IPS DF 4.7 (cell line): ENCODE measurements around the gene ZNF439.
A peak's percentile ranks its signal among the peaks of the same experiment; 100 is the strongest.
"Not testable (repeated sequence)": the region's sequence is repeated elsewhere in the genome, so short reads cannot be mapped to it uniquely, and the experiment has no call there.

ENCODE experiments used
- DNase-seq: peaks from one replicate; pipeline ENCODE4 v3.0.0-alpha.2; 2013; ENCODE audit warnings: low spot score; ENCODE audit errors: extremely low read depth

The ZNF439 gene

GRCh38 chr19:11868188-11868587, 19.7 kb downstream of the ZNF439 start:
- DNase-seq, result no peak

- DNase-seq, result no peak
Measured at GRCh38 chr19:11872624-11873023, 24.1 kb downstream of the ZNF439 start.

DNA sequence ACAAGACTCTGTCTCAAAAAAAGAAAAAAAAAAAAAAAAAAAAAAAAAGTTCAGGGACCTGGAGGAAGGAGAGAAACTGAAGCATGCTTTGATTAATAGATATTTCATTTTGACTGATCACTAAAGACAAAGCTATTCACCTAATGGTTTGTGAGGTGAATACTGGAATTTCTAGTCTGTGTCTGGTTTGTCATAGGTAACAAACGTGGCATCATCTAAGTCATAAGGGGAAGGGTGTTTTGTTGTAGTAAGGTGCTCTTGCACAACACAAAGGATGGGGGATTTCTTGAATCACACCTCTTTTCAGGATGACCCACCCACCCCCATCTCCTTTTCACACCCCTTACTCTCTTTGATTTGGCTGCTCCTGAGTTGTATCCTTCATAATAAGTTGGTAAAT, 25.2 kb downstream of the ZNF439 start:
- DNase-seq, result no peak

DNA sequence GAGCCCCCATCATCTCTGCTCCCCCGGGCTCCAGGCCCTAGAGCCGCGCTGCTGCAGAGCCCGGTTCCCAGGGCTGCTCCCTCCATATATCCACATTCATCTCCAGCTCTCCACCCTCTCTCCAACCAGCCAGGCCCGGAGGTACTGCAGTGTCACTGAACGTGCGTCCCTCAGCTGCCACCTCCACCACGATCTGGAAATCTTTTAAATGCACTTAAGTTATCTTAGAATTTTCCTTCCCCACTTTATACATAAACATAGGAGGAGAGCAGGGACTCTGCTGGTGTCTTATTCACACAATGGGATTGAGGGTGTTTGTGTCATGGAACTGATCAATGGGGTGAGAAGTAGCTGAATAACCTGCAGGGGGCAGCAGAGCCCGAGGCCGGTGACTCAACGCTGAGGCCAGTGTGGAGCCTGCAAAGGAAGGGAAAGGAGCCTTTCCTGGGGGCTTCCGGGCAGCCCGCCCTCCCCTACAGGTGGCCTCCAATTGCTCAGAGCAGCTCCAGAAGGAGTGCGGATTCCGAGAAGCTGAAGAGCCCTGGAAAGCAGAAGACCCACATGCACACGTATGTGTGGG, 31.3 kb downstream of the ZNF439 start:
- DNase-seq, result not testable (repeated sequence)

- DNase-seq, result no peak
Measured at GRCh38 chr19:11880598-11880997, 32.1 kb downstream of the ZNF439 start.

DNA sequence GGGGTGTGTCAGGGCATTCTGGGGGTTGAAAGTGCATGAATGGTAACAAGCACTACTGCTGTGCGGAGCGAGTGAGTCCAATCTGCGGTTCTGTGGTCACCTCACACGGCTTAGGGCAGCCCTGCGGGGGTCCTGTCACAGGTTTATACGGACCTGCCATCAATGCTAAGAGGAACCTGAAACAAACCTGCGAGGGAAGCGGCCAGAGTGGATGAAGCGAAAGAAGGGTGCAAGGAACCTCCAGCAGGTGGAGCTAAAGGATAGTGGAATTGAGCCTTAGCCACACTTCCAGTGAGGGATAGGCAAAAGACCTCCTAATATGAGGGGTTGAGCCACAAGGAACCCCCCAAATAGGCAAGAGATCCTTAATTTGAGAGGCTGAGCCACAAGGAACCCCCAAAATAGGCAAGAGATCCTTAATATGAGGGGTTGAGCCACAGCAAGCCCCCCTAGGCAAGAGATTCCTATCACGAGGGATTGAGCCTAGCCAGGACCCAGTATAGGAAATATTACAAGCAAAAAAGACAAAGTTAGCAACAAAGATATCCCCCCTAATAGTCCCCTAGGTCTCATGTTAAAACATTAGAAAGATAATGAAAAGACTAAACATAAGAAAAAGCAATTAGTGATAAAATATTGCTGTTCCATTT, 32.8 kb downstream of the ZNF439 start:
- no peak for DNase-seq

- DNase-seq, result no peak
Measured at GRCh38 chr19:11882606-11883005, 34.1 kb downstream of the ZNF439 start.

DNA sequence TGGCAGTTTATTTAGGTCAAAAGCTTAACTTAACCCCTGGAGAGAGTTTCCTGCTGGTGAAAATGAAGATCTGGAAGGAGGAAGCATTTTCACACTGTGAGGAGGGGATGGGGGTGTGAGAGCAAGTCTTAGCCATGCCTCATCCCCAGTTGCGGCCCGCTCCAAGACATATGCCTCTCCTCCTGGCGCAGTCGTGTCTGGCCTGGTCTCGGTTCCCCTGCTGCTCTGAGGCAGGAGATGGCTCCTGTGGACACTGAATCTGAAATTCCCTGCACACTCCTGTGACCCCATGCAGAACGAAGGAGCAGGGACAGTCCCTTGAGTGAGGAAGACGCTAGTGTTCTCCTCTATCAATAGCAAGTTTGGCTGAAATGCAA, 38.7 kb downstream of the ZNF439 start:
- no peak for DNase-seq

DNA sequence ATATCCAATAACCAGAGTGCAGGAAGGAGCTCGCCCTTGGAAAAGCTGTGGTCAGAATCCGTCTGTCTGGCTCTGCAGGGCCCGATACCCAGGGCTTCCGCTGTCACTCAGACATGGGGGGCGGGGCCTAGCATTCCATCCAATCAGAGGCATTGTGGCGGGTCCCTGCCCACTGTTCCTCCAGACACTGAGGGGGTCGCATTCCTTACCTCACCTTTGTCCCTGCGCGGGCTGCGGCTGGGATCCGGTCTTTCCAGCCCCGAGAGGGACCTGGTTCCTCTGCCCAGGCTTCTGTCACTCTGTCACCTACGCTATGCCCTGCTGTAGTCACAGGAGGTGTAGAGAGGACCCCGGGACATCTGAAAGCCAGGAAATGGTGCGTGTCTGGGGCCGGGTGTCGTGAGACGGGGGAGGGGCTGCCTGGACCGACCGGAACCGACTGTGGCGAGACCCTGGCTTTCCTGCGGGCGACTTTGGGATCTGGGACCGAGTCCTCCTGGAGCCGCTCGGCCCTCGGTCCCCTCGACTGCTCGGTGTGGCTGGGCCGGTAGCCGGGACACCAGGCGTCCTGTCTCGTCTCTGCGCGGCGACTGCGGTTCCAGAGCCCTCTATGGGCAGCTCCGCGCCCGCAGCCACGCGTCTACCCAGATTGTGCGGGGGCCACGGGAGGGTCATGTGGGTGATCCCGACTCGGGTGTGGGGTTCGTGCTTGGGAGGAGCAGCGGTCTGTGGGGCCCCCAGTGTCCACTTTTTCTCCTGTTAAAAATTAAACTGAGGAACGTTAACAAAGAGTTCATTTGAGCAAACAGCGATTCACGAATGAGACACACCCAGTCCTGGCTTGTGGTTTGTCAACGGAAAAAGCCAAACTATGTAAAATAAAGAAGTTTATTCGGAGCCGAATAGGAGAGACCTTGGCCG, 39.3 kb downstream of the ZNF439 start, which contains the start of gene ZNF69:
TSS of gene ZNF69 (plus strand) at position 172 of the 921 bp plus-strand sequence. CDS start at position 314, 142 bp downstream.
- peak; percentile 82 for DNase-seq

GRCh38 chr19:11889901-11890300, 41.4 kb downstream of the ZNF439 start:
- DNase-seq, result not testable (repeated sequence)

GRCh38 chr19:11890634-11891033, 42.1 kb downstream of the ZNF439 start:
- no peak for DNase-seq

GRCh38 chr19:11894851-11895250, 46.3 kb downstream of the ZNF439 start:
- no peak for DNase-seq

DNA sequence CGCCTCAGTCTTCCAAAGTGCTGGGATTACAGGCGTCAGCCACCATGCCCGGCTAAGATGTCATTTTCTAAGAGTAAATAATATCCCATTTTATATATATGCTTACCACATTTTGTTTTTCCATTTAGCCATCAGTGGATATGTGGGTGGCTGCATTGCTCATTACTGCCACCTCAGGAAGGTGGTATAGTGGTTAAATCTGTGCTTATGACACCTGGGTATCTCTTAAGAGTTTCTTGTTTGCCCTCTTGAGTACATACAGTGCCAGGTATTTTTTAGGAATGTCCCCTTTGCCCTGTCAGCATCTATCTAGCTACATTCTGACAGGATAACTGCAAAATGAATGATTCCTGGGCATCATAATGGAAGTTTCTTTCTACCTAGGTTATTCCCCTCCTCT, 53.7 kb downstream of the ZNF439 start:
- DNase-seq, result no peak

- no peak for DNase-seq
Measured at GRCh38 chr19:11905928-11906327, 57.4 kb downstream of the ZNF439 start.

DNA sequence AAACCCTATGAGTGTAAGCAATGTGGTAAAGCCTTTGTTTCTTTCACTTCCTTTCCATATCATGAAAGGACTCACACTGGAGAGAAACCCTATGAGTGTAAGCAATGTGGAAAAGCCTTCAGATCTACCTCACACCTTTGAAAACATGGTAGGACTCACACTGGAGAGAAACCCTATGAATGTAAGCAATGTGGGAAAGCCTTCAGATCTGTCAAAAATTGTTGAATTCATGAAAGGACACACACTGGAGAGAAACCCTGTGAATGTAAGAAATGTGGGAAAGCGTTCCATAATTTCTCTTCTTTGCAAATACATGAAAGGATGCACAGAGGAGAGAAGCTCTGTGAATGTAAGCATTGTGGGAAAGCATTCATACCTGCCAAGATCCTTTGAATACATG, 63.4 kb downstream of the ZNF439 start:
- not testable (repeated sequence) for DNase-seq

DNA sequence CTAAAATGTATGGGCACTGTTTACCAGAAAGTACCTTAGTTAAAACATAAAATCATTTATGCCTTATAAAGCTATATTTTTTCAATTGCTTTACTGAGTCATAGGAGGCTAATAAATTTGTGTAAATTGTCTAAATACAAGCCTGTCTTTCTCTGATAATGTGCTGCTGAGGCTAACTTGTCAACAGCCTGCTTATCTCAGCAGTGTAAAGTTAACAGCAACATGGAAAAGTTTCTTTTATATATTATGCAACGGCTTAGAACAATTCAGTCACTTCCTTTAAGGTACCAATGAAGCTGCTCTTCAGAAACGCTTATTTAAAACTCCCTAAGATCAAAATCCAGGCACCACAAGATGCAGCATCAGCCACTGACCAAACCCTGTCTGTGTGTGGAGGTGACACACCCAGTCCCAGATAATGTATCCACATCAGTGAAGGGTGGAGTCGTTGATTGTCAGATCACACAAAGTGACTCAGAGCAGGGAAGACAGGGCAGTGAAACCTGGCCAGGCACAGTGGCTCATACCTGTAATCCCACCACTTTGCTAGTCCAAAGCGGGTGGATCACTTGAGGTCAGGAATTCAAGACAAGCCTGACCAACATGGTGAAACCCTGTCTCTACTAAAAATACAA, 66.0 kb downstream of the ZNF439 start:
- not testable (repeated sequence) for DNase-seq
